ENCODE data around the gene PDE4B.

DNA sequence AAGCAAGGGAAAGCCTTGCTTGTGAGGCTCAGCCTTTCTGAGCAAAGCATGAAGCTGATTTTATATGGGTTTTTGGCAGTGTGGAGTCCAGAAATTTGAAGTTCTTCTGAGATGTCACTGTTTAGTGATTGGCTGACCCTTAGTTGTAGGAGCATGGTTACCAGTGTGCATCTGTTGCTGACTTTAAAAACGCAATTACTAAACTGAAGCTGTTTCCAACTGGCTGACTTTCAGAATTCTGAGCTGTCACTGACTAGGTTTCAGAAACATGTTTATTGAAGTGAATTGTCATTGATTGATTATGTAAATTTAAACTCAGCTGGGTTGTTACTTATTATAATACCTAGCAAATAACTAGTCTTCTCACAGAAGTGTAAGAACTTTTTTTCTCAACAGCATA is 89.4 kb downstream of the PDE4B start:
- TF ChIP-seq, protein P1, sequence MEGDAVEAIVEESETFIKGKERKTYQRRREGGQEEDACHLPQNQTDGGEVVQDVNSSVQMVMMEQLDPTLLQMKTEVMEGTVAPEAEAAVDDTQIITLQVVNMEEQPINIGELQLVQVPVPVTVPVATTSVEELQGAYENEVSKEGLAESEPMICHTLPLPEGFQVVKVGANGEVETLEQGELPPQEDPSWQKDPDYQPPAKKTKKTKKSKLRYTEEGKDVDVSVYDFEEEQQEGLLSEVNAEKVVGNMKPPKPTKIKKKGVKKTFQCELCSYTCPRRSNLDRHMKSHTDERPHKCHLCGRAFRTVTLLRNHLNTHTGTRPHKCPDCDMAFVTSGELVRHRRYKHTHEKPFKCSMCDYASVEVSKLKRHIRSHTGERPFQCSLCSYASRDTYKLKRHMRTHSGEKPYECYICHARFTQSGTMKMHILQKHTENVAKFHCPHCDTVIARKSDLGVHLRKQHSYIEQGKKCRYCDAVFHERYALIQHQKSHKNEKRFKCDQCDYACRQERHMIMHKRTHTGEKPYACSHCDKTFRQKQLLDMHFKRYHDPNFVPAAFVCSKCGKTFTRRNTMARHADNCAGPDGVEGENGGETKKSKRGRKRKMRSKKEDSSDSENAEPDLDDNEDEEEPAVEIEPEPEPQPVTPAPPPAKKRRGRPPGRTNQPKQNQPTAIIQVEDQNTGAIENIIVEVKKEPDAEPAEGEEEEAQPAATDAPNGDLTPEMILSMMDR (CRISPR knock-in tag; IDR thresholded peaks at IDR 0.05) = no peak
- TF ChIP-seq, protein P2, sequence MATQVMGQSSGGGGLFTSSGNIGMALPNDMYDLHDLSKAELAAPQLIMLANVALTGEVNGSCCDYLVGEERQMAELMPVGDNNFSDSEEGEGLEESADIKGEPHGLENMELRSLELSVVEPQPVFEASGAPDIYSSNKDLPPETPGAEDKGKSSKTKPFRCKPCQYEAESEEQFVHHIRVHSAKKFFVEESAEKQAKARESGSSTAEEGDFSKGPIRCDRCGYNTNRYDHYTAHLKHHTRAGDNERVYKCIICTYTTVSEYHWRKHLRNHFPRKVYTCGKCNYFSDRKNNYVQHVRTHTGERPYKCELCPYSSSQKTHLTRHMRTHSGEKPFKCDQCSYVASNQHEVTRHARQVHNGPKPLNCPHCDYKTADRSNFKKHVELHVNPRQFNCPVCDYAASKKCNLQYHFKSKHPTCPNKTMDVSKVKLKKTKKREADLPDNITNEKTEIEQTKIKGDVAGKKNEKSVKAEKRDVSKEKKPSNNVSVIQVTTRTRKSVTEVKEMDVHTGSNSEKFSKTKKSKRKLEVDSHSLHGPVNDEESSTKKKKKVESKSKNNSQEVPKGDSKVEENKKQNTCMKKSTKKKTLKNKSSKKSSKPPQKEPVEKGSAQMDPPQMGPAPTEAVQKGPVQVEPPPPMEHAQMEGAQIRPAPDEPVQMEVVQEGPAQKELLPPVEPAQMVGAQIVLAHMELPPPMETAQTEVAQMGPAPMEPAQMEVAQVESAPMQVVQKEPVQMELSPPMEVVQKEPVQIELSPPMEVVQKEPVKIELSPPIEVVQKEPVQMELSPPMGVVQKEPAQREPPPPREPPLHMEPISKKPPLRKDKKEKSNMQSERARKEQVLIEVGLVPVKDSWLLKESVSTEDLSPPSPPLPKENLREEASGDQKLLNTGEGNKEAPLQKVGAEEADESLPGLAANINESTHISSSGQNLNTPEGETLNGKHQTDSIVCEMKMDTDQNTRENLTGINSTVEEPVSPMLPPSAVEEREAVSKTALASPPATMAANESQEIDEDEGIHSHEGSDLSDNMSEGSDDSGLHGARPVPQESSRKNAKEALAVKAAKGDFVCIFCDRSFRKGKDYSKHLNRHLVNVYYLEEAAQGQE (IDR thresholded peaks at IDR 0.05; ENCODE audit: borderline replicate concordance in 1 of 2, low read depth in 1 of 2, low read length in 2 of 2) = no peak
- no peak for TF ChIP-seq ZNF274 (CRISPR knock-in tag; IDR thresholded peaks at IDR 0.05)
- no peak for TF ChIP-seq JUND (CRISPR knock-in tag; IDR thresholded peaks at IDR 0.05)
- TF ChIP-seq, protein P3, sequence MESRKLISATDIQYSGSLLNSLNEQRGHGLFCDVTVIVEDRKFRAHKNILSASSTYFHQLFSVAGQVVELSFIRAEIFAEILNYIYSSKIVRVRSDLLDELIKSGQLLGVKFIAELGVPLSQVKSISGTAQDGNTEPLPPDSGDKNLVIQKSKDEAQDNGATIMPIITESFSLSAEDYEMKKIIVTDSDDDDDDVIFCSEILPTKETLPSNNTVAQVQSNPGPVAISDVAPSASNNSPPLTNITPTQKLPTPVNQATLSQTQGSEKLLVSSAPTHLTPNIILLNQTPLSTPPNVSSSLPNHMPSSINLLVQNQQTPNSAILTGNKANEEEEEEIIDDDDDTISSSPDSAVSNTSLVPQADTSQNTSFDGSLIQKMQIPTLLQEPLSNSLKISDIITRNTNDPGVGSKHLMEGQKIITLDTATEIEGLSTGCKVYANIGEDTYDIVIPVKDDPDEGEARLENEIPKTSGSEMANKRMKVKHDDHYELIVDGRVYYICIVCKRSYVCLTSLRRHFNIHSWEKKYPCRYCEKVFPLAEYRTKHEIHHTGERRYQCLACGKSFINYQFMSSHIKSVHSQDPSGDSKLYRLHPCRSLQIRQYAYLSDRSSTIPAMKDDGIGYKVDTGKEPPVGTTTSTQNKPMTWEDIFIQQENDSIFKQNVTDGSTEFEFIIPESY (CRISPR knock-in tag; IDR thresholded peaks at IDR 0.05) = no peak
- TF ChIP-seq ZFP41 (CRISPR knock-in tag; IDR thresholded peaks at IDR 0.05; ENCODE audit: borderline replicate concordance) = no peak
- TF ChIP-seq ZMAT5 (CRISPR knock-in tag; IDR thresholded peaks at IDR 0.05; ENCODE audit: borderline replicate concordance, low read depth) = no peak
- no peak for TF ChIP-seq ZNF691 (CRISPR knock-in tag; IDR thresholded peaks at IDR 0.05; ENCODE audit: borderline replicate concordance, low read depth)
- TF ChIP-seq ZNF24 (IDR thresholded peaks at IDR 0.05) = no peak
- TF ChIP-seq TERF1 (CRISPR knock-in tag; IDR thresholded peaks at IDR 0.05) = no peak

Data from HepG2 (cell line).